Measurements from ENCODE around the gene CHST8.
A peak's percentile ranks its signal among the peaks of the same experiment; 100 is the strongest.

Gene CHST8

DNA sequence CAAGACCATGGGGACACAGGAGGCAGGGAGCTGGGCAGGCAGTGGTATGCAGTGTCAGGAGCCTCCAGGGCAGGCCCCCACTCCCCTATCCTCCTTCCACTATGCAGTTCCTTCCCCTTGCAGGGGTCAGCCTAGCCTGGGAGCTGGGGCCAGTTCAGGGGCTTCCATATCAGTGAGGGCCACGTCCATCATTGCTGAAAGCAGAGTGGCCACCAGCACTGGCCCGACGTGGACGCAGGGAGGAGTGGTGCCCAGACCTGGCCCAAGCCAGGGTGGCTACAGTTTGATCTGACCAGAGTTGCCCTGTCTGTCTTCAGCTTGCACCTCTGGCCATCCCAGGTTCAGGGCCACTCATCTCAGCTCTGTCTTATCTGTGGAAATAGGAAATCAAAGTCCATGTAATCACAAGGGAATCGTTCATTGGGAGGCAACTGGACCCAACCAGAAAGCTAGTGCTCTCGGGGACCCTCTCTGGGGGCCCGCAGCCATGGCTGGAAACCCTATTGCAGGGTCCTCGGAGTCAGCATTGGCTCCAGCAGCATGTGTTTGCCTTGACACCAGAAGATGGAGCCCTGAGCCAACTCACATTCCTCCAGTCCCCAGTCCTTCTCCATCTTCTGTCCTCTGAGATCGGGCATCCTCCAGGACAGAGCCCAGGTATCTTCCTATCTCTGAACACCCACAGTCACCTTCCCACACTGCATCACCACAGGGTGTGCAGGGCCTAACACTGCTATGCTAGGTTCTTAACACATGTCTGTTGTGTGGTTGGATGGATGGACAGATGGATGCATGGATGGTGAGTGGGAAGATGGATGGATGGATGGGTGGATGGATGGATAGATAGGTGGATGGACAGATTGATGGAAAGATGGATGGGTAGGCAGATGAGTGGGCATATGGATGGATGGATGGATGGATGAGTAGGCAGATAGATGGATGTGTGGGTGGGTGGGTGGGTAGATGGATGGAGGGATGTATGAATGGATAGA lies 99.2 kb downstream of the CHST8 start:
- DNase-seq = no peak

DNA sequence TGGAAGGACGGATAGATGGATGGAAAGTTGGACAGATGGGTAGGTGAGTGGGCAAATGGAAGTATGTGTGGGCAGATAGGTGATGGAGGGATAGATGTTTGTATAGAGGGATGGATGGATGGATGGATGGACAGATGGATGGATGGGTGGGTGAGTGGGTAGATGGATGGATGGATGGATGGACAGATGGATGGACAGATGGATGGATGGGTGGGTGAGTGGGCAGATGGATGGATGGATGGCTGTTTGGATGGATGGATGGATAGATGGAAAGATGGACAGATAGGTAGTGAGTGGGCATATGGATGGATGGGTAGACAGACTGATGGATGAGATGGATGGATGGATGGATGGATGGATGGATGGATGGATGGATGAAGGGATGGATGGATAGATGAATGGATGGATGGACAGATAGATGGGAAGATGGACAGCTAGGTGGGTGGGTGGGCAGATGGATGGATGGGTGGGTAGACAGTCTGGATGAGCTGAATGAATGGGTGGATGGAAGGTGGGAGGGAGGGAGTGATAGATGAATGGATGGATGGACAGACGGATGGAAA lies 100.1 kb downstream of the CHST8 start:
- no peak for DNase-seq

DNA sequence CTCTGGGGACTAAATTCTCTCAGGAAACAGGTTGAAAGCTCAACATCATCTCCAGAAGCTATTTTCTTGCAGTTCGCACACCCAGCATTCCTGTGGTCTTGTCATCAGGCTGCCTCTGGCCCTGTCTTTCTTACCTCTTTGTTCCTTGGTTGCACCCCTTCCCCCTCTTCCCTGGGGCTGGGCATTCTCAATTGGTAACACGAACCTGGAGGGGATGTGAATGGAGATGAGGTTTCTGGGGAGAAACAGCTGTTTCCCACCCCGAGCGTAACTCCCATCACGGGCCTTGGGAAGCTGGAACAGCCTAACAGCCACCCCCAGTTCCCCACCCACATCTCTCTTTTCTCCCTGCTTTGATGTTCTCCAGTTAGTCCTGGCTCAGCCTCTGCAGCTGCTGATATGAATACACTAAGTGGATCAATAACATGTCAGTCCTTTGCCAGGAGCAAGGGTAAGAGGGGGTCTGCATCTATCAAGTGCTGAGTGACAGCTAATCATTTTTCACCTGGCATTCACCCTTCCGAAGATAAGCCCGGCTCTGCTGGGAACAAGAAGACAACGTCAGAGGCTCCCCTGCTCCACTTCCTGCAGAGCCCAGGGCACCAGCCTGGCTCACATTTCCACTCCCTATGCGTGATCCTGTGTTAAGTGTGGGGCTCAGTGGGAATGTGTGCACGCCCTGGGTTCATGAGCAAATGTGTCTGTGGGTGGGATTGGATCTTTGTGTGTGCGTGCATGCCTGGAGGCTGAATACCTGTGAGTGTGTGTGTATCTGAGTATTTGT lies 100.9 kb downstream of the CHST8 start:
- no peak for DNase-seq

DNA sequence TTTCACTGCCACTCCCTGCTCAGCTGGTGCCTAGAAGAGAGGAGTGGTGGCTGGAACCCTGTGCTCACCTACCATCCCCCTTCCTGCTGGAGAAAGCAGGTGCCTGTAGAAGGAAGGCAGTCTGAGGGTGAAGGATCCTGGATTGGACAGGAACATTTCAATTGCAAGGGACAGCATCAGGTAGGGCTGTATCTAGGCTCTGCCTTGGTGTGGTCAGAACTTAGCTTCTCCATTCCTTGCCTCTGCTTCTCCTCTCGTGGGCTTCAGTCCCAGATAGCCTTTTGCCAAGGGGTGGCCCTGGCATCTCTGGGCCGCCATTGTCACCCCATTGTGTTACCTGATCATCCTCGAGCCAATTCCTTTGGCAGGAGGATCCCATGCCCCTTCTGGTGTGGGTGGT lies 101.8 kb downstream of the CHST8 start:
- DNase-seq = no peak

DNA sequence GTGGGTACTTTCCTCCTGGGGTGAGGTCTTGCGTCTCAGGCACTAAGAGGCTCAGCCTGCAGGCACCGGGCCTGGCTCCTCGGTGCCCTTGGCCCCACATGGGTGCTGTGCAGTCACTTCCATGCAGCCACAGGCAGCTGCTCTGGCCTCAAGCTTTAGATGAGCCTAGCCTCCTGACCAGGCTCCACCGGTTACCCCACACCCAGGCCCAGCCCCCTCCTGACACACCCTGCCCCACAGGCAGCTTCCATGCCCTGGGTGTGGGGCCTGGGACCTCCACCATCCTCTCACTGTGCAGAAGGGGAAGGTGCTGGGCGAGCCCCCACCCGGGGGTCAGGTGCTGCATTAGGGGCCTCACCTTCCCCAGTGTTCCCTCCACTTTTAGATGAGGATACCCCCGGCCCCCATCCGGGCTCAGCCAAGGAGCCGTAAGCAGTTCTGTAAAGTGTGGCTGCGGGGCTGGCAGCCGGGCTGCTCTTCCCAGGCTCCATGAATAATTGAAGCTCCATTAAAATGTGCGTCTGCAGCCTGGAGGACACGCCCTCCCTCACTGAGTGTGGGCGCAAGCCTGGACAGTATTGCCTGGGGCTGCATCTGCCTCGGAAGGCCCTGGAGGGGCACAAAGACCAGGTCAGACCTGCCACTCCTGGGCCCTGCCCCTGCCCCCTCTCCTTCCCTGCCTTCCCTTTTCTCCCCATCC lies 102.4 kb downstream of the CHST8 start:
- no peak for DNase-seq

DNA sequence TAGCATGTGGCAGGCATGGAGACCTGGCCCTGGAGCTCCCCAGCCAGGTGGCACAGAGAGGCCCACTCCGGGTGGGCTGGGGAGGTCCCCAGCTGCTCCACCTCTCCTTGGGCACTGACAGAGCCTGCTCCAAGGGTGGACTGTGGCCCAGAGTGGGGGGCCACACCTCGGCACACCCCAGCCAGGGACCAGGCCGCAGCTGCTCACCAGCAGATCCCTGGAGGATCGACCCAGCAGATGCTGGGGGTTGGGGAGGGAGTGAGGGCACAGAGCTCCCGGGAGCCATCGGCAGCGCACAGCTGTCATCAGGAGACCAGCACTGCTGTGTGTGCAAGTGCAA lies 102.9 kb downstream of the CHST8 start:
- DNase-seq = no peak

DNA sequence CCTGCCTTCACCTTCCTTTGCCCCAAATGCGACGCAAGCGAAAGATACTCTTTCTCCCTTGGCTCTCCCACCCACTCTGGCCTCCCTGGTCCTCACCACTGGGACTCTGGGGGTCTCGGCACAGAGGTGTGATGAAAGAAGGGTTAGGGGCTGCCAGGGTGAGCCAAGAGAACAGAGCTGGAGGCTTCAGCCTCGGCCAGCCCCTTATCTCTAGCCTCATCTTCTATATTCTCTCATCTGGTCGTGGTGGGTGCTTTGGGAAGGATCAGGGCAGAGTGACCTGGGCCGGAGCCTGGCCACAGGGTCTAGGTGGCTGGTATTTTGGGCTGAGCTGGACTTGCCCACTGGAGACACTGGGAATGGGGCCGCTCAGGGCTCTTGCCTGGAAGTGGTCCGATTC lies 103.8 kb downstream of the CHST8 start:
- DNase-seq = no peak

DNA sequence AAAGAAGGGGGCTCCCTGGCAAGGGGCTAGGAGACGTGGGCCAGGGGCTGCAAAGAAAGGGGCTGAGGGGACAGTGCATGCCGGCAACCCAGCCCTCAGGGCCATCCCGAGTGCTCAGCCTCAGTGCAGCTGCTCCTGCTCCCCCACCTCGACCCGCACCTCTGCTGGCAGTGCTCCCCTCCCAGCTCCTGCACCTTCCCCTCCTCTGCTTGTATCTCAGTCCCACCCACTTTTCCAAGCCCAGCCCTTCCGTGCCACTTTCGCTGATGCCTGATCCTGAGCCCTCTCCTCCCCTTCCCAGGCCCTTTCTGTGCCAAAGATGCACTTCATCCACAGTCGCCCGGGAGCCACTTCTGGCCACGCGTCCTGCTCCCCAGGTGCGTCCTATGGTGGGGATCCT lies 105.0 kb downstream of the CHST8 start:
- no peak for DNase-seq

DNA sequence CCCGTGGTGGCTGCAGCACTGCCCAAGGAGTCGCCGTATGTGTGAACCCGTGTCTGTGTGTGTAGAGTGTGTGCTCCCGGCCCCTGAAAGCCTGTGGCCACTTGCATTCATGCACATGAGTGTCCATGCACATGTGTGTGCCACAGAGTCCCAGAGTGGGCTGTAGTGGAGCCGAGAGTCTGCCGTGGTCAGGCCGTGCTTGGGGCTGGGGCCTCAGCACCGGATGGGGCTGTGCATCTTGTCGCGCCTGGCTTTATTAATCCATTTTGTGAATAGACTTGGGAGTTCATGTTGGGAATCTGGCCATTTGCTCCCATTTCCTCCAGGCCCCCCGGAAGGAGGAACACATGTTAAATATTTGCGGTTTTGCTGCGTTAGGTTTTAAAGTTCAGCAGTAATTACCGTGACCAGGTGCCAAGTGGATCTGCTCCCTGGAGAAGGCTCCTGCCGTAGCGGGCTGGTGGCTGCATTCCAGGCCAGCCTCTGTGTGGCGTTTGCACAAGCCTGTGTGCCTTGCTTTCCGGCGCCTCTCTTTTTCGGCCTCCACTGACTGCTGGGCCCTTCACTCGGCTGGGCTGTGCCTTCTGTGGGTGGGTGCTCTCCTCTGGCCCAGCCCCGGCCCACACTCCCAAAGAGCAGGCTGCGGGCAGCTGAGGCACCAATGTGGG lies 105.7 kb downstream of the CHST8 start:
- no peak for DNase-seq

DNA sequence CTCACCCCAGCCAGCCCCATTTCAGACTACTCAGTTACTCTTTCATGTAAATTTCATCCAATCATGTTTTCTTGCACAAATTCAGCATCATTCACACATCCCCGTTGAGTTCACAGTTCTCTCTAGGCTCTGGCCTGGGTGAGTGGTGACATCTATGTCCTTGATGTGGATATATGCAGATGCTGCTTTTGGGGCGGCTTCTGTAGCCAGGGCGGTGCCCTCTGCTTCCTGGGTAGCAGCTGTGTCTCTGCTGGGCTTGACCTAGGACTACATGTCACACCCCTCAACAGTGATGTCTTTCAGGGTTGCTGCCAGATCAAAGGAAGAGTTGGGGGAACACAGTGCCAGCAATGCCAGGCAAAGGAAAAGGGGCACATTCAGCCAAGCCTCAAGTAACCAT lies 106.4 kb downstream of the CHST8 start:
- DNase-seq = no peak

DNA sequence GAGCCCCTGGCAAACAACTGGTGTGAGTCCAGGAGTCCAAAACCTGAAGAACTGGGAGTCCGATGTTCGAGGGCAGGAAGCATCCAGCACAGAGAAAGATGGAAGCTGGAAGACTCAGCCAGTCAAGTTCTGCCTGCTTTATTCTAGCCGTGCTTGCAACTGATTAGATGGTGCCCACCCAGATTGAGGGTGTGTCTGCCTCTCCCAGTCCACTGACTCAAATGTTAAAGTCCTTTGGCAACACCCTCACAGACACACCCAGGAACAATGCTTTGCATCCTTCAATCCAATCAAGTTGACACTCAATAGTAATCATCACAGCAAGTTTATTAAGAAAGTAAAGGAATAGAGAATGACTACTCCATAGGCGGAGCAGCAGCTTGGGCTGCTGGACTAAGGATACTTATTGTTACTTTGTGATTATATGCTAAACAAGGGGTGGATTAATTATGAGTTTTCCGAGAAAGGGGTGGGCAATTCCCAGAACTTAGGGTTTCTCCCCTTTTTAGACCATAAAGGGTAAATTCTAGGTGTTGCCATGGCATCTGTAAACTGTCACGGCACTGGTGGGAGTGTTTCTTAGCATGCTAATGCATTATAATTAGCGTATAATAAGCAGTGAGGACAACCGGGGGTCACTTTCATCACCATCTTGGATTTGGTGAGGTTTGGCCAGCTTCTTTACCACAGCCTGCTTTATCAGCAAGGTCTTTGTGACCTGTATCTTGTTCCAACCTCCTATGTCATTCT lies 109.3 kb downstream of the CHST8 start:
- DNase-seq = no peak

DNA sequence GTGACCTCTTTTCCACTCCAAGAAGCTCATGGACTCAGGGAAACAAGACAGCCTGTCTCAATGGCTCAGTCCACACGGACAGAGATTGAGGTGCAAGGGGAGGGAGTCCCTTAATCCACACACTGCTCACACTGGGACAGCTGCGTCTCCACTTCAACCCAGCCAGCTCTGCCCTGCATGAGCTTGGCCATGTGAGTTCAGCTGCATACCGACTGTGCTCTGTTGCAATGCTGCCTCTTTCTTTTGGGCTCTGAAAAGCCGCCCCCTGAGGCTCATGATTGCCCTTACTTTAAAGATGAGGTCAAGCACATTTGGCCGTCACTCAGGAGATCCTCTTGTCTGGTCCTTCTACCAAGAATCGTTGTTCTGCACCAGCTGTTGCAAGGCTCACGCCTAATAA lies 110.1 kb downstream of the CHST8 start:
- DNase-seq = no peak

DNA sequence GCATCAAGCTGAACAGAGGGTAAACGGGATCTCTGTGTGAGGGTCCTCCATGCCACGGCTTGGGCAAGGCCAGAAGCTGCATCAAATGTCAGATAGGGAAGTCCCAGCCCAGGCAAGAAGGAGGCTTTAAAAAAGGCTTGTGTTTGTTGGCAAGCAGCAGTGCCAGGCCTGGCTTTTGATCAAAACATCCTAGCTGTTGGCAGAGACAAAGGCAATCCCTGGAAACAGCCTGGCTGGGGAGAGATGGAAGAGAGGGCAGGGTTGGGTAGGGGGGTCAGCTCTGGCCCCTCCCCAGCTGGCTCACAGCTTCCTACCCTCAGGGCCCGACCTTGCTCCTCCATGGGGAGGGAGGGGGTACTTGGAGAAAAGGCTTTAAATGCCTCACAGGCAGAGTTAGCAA lies 113.2 kb downstream of the CHST8 start:
- no peak for DNase-seq

DNA sequence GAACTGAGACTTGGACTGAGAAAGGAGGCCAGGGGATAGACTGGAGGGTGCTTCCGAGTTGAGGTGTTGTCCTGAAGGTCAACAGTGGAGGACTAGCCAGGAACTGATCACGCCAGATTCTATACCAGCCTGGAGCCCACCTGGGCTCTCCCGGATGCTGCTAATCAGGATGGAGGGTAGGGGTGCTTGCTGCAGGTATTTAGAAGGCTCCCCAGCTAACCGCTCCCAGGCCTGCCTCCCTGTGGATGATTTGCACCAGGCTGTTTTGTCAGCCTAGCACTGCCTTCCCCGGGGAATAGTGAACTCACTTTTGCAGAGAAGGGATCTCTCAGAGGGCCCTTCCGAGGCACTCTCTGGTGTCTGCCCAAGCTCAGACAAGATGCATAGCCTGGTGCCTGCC lies 114.4 kb downstream of the CHST8 start:
- no peak for DNase-seq

DNA sequence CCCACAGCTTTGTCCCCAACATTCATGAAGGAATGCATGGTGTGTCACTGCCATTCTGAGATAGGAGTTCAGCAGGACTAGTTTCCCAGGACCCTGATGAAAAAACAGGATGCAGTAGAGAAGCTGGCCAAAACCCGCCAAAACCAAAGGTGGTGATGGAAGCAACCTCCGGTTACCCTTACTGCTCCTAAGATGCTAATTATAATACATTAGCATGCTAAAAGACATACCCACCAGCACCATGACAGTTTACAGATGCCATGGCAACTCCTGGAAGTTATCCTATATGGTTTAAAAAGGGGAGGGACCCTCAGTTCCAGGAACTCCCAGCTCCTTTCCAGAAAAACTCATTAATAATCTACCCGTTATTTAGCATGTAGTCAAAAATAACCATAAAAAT lies 115.0 kb downstream of the CHST8 start:
- DNase-seq = no peak

DNA sequence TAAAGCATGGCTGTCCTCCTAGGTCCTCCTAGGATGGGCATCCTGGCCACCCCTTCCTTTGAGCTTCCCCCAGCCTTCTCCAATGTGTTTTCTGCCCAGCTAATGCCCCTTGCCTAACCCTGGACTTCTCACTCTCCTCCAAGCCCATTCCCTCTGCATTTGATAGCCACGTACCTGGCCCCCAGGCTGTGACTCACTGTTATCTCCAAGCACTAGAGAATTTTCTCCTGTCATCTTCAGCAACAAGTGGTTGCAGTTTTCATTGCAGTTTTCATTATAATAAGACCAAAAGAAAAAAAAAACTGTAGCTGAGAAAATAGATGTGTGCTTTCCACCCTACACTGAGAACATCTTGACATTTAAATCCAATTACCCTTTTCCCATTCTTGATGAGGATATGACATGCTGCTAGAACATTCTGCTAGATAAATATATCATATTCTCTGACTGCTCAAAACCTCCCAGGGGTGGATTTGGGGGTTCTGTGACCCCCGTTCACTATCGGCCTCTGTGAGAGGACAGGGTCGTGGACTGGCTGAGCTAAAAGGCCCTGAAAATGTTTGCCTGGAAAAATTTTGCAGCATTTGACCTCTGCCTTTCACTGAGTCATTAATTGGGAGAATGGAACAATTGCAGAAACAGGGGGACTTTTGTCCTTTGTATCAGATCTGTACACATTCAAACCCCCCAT lies 116.1 kb downstream of the CHST8 start:
- DNase-seq = no peak

DNA sequence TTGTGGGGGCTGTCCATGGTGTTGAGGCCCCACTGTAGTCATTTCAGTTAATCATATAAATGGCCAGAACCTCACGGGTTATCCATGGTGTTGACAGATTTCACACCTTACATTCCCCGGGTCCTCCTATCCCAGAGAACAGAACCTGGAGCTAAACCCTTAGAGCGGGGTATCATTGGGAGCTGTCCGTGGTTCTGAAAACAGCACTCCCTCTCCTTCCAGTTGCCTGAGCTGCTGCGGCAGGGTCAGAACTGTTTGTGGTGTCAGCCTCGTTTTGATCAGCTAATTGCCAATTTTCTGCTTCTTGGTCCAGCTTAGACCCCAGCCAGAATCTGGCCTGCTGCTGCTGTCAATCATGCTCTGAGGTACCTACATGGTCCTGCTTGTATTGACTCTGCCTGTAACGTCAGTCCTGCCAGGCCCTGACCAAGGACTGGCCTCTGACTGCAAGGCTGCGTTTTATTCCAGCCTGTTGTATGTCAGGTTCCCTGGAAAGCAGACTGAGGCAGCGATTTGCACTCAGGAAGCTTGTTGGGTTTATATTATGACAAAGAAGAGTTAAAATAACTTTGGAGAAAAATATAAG lies 119.2 kb downstream of the CHST8 start:
- peak; percentile 2 to 11 for DNase-seq

DNA sequence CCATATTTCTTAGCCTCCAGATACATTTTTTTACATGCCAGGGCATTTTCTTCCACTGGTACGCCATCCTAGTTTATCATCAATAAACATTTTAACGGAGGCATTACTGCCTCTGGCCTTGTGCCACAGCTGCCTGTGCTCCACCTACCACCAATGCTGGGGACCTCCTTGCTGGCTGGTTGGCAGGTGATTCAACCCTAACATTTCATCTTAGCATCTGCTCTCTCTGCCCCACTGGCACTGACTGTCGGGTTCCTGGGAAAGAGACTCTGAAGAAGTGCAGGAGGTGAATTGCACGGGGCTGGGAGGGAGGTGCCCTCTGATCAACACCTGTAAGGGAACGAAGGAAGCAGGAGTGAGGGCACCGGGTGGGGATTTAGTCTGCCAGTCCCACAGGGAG lies 123.5 kb downstream of the CHST8 start:
- DNase-seq = no peak

DNA sequence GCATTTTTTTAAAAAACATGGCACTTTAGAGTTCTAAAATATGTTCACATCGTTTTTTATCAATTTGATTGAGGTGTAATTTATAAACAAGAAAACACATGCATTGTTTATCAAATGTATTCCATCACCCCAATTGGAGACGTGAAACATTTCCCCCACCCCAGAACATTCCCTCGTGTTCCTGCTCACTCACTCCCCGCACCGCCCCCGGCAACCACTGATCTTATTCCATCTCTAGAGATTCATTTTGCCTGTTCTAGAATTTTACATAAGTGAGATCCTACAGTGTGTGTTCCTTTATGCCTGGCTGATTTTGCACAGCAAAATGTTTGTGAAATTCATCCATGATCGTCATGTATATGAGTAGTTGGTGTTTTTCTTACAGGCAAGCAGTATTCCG lies 124.4 kb downstream of the CHST8 start:
- DNase-seq = no peak

DNA sequence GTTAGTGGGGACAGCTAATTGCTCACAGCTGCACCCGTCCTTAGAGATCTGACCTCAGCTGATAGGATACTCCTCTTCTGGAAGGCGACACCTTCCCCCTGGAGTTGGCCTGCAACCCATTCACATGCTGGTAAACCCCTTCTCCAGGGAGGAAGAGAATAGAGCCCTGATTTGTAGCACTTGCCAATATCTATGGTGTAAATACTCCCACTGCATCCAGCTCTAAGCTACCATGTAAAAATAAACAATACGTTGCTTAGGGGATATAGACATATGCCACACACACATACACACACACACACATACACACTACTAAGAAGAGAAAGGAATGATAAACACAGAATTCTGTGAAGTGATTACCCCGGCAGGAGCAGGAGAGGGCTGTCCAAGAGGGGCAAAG lies 125.5 kb downstream of the CHST8 start:
- DNase-seq = no peak

DNA sequence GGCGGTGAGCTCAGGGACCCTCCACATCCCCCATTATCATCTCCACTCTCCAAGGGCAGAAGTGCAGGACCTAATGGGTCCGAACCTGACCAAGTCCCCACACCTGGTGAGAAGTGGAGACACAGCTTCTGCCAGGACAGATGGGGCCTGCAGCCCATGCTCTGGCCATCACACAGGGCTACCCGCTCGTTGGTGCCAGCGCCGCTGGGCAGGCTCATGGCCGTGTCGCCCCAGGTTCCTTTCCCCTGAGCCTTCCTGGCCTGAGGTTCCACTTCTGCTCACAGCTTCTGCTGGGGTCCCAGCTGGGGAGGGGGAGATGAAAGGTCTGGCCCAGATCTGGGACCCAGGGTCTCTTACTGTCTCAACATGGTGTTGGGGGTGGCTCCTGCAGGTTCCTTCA lies 126.5 kb downstream of the CHST8 start:
- DNase-seq = no peak

Data from stimulated activated CD4-positive, alpha-beta T cell treated with anti-CD3 and anti-CD28 coated beads, Interleukin-2, amount 100 ng/mL, for 48 hours (primary cell).